Measurements from ENCODE around the gene SLC39A11. TPM values are rescaled to one million over a fixed set of nuclear protein-coding genes. Genes with fewer than 3 reads are reported as not detected.

Gene SLC39A11
- polyA plus RNA-seq, 1 donor from 2014 or later, result 8.0 TPM

- Histone ChIP-seq H3K79me2 (replicated peaks; ENCODE audit: insufficient read depth, low read length) (no peaks in the 10 kb centered on the region), H2AFZ (ENCODE audit: low read depth, low read length) (no peak overlapping the region), H3K4me2 (ENCODE audit: low read length) (no peak overlapping the region), H3F3A (ENCODE audit: insufficient read depth, low read length, poor library complexity, severe bottlenecking) (no peaks in the 10 kb centered on the region), H3K36me3 (ENCODE audit: insufficient read depth, low read length) (no peaks in the 10 kb centered on the region), H3K4me3 (ENCODE audit: low read length) (no peak overlapping the region), H3K27me3 (ENCODE audit: insufficient read depth, low read depth, low read length) (no peaks in the 10 kb centered on the region), H4K20me1 (ENCODE audit: insufficient read depth) (no peaks in the 10 kb centered on the region), H3K9ac (ENCODE audit: low read length) (no peak overlapping the region), H3K27ac (ENCODE audit: low read length) (no peak overlapping the region), H3K9me2 (ENCODE audit: insufficient read depth, low read length) (no peaks in the 10 kb centered on the region), H3K9me3 (ENCODE audit: low read length) (no peaks in the 10 kb centered on the region)
- TF ChIP-seq TAF1 (IDR thresholded peaks at IDR 0.05; ENCODE audit: low read depth), result no peak
- no peak for TF ChIP-seq SMC3 (conservative IDR thresholded peaks at IDR 0.05; ENCODE audit: poor library complexity)
- TF ChIP-seq RAD21 (conservative IDR thresholded peaks at IDR 0.05), result no peak
- no peak for TF ChIP-seq EP300 (conservative IDR thresholded peaks at IDR 0.05; ENCODE audit: poor library complexity, severe bottlenecking)
- TF ChIP-seq CTCF (IDR thresholded peaks at IDR 0.05; ENCODE audit: poor library complexity, severe bottlenecking), result no peak
- no peak for TF ChIP-seq REST (IDR thresholded peaks at IDR 0.05; ENCODE audit: borderline replicate concordance)
- no peak for TF ChIP-seq MXI1 (conservative IDR thresholded peaks at IDR 0.05; ENCODE audit: poor library complexity, severe bottlenecking)
- no peak for TF ChIP-seq EZH2 (IDR thresholded peaks at IDR 0.05; ENCODE audit: borderline replicate concordance, insufficient read depth, low read length, poor library complexity, severe bottlenecking)
- no peak for TF ChIP-seq POLR2AphosphoS5 (IDR thresholded peaks at IDR 0.05)
Observed at GRCh38 chr17:73015722-73016276, 76.7 kb downstream of the SLC39A11 start.

- no peak overlapping the region for H3K4me2 ChIP-seq (ENCODE audit: low read length)
Observed at GRCh38 chr17:73013816-73014663, 78.4 kb downstream of the SLC39A11 start.

More at GRCh38 chr17:73013816-73014663, 78.4 kb downstream of the SLC39A11 start:
- Histone ChIP-seq H2AFZ (ENCODE audit: low read depth, low read length) (no peak overlapping the region), H3F3A (ENCODE audit: insufficient read depth, low read length, poor library complexity, severe bottlenecking) (no peaks in the 10 kb centered on the region), H3K4me3 (ENCODE audit: low read length) (no peak overlapping the region), H3K9me2 (ENCODE audit: insufficient read depth, low read length) (no peaks in the 10 kb centered on the region), H3K27me3 (ENCODE audit: insufficient read depth, low read depth, low read length) (no peaks in the 10 kb centered on the region), H3K9ac (ENCODE audit: low read length) (no peak overlapping the region), H3K79me2 (replicated peaks; ENCODE audit: insufficient read depth, low read length) (no peaks in the 10 kb centered on the region), H3K9me3 (ENCODE audit: low read length) (no peaks in the 10 kb centered on the region), H4K20me1 (ENCODE audit: insufficient read depth) (no peaks in the 10 kb centered on the region), H3K36me3 (ENCODE audit: insufficient read depth, low read length) (no peaks in the 10 kb centered on the region), H3K27ac (ENCODE audit: low read length) (no peak overlapping the region)
- TF ChIP-seq EZH2 (IDR thresholded peaks at IDR 0.05; ENCODE audit: borderline replicate concordance, insufficient read depth, low read length, poor library complexity, severe bottlenecking), result no peak
- no peak for TF ChIP-seq RAD21 (conservative IDR thresholded peaks at IDR 0.05)
- no peak for TF ChIP-seq CTCF (IDR thresholded peaks at IDR 0.05; ENCODE audit: poor library complexity, severe bottlenecking)
- no peak for TF ChIP-seq TAF1 (IDR thresholded peaks at IDR 0.05; ENCODE audit: low read depth)
- no peak for TF ChIP-seq EP300 (conservative IDR thresholded peaks at IDR 0.05; ENCODE audit: poor library complexity, severe bottlenecking)
- no peak for TF ChIP-seq REST (IDR thresholded peaks at IDR 0.05; ENCODE audit: borderline replicate concordance)
- no peak for TF ChIP-seq SMC3 (conservative IDR thresholded peaks at IDR 0.05; ENCODE audit: poor library complexity)
- no peak for TF ChIP-seq POLR2AphosphoS5 (IDR thresholded peaks at IDR 0.05)
- TF ChIP-seq MXI1 (conservative IDR thresholded peaks at IDR 0.05; ENCODE audit: poor library complexity, severe bottlenecking), result no peak
